GM12875 (cell line): ENCODE results near the gene HIPK2.
A peak's percentile ranks its signal among the peaks of the same experiment; 100 is the strongest.

Experiments used
- H3K4me3 ChIP-seq: one replicate; pipeline ENCODE4 v1.5.1; 2011; ENCODE audit warnings: low read depth, low read length, control low read depth
- CTCF ChIP-seq: IDR thresholded peaks from 2 replicates; pipeline ENCODE4 v1.5.1; 2011; ENCODE audit warnings: low read depth, mild to moderate bottlenecking, control low read depth, inconsistent platforms, low read length, moderate library complexity, borderline replicate concordance; ENCODE audit not compliant: insufficient read depth

The HIPK2 gene

DNA sequence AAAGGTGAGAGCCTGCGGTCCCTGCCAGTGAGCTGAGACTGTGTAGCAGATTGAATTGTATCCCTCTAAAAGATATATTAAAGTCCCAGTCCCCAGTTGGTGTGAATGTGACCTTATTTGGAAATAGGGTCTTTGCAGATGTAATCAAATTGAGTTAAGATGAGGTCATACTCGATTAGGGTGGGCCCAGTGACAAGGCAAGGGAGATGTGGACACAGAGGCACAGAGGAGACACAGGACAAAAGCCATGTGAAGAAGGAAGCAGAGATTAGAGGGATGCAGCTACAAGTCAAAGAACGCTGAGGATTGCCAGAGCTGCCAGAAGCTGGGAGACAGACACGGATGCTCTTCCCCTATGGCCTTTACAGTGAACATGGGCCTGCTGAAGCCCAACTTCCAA lies 150.0 kb downstream of the HIPK2 start:
- TF ChIP-seq CTCF = no peak

DNA sequence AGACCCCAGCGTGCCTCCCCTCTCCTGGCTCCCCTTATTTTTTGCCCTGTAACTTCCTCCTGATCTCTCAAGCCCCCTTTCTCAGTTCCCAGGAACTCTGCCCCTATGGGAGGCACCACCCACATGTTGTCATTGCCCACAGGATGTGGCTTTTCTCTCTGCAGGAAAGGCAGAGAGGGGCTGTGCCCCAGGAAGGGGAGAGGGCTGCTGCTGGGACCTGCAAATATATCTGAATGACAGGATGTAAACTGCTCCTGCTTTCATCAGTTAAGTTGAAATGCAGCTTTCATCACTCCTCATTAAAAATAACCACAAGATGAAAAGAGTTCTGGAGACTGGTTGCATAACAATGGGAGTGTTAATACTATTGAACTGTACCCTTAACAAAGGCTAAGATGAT lies 151.0 kb downstream of the HIPK2 start:
- TF ChIP-seq CTCF = no peak
- no peak overlapping the region for H3K4me3 ChIP-seq

More for the DNA sequence above, 150.0 kb downstream of the HIPK2 start:
- no peak overlapping the region for H3K4me3 ChIP-seq

- no peak overlapping the region for H3K4me3 ChIP-seq
- TF ChIP-seq CTCF = no peak
Observed at GRCh38 chr7:139623518-139623917, 154.3 kb downstream of the HIPK2 start.

GRCh38 chr7:139620676-139621344 lies 157.0 kb downstream of the HIPK2 start:
- H3K4me3 ChIP-seq = no peak overlapping the region
- TF ChIP-seq CTCF = peak; percentile 78

DNA sequence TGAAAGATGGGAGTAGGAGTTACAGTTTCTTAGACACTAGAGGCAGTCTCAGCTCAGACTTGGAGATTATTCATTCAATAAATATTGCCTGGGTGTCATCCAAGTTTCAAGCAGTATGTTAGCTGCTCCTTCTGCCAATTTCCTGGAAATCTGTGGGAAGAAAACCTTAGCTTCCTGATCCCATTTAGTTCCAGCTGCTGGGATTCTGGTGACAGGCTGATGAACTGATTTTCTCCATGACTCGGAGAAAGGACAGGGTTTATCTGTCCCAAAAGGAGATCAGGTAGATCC lies 158.5 kb downstream of the HIPK2 start:
- no peak for TF ChIP-seq CTCF
- H3K4me3 ChIP-seq = no peak overlapping the region

- no peak overlapping the region for H3K4me3 ChIP-seq
- TF ChIP-seq CTCF = peak; percentile 43; the same call in 1 of the 2 replicates
Observed at GRCh38 chr7:139618482-139619366, 159.1 kb downstream of the HIPK2 start.

- H3K4me3 ChIP-seq = no peak overlapping the region
- no peak for TF ChIP-seq CTCF
Observed at GRCh38 chr7:139617074-139617473, 160.7 kb downstream of the HIPK2 start.
